Lung (tissue), 12 donors: ENCODE data around the gene ANKS1B. TPM values are rescaled to one million over a fixed set of nuclear protein-coding genes. Genes with fewer than 3 reads are reported as not detected.

Experiments
- ATAC-seq: fragments of 200-7000 bp; cut with Tn5 transposase; one replicate; pipeline ENCODE4 v1.9.1; 2020; ENCODE audit warnings: moderate number of reproducible peaks; ENCODE audit not compliant: insufficient read depth, low FRiP score
- DNase-seq, 3 donors: peaks; one replicate each; pipeline ENCODE4 v3.0.0-alpha.2; 2013 to 2017
- H3K27ac ChIP-seq, 2 donors: one replicate each; pipeline ENCODE4 v1.5.1; 2013; ENCODE audit warnings: mild to moderate bottlenecking in 2 of 2, moderate library complexity in 2 of 2, control low read depth in 1 of 2, inconsistent platforms in 1 of 2, low read depth in 1 of 2, low read length in 1 of 2
- H3K27me3 ChIP-seq, 3 donors: one replicate each; pipeline ENCODE4 v1.5.1; 2013; ENCODE audit warnings: low read length in 2 of 3; ENCODE audit not compliant: control insufficient read depth in 3 of 3, insufficient read depth in 3 of 3
- H3K36me3 ChIP-seq, 4 donors: one replicate each; pipeline ENCODE4 v1.5.1; 2013; ENCODE audit warnings: low read length in 4 of 4, mild to moderate bottlenecking in 1 of 4, moderate library complexity in 1 of 4; ENCODE audit not compliant: control insufficient read depth in 4 of 4, insufficient read depth in 4 of 4
- H3K4me1 ChIP-seq, 5 donors: one replicate each; pipeline ENCODE4 v1.5.1; 2013; ENCODE audit warnings: low read length in 5 of 5, mild to moderate bottlenecking in 2 of 5, moderate library complexity in 1 of 5; ENCODE audit not compliant: control insufficient read depth in 5 of 5, insufficient read depth in 5 of 5
- H3K4me3 ChIP-seq: one replicate; pipeline ENCODE4 v1.5.1; 2013; ENCODE audit warnings: mild to moderate bottlenecking, control low read depth, moderate library complexity
- H3K9ac ChIP-seq, 2 donors: one replicate each; pipeline ENCODE4 v1.5.1; 2013; ENCODE audit warnings: low read length in 2 of 2, control low read depth in 1 of 2; ENCODE audit not compliant: insufficient read depth in 1 of 2
- H3K9me3 ChIP-seq, 4 donors: one replicate each; pipeline ENCODE4 v1.5.1; 2013; ENCODE audit warnings: low read length in 3 of 4, mild to moderate bottlenecking in 1 of 4, moderate library complexity in 1 of 4; ENCODE audit not compliant: control insufficient read depth in 4 of 4, insufficient read depth in 3 of 4
- WGBS, 2 donors: extraction: QIAGEN DNeasy Blood & Tissue Kit; methylation state at CpG; one replicate each; pipeline ENCODE4 v1.1.7; 2013; 5-methylcytosine and 5-hydroxymethylcytosine counted together
- polyA plus RNA-seq, 2 donors: library from polyadenylated mRNA; stranded (reverse); fragments of 200-250 nt; gene quantifications; one replicate each; pipeline ENCODE4 v1.2.1, GENCODE V29; 2013
- total RNA-seq, 2 donors: library from RNA; depleted of rRNA in 1 of 2; stranded (reverse); fragments of >200 nt in 1 of 2; gene quantifications; one replicate each; pipeline ENCODE4 v1.2.1, GENCODE V29; 2014 to 2021
- TF ChIP-seq, protein P1 (sequence below): IDR thresholded peaks from 2 replicates; pipeline ENCODE4 v1.5.1; 2012; ENCODE audit warnings: mild to moderate bottlenecking; ENCODE audit errors: control extremely low read depth, extremely low read depth
- donor health status: control.
- donor health status: control.
- donor health status: Bipolar disorder and iron deficiency.
- donor health status: healthy.
- donor health status: DM: yes; HTN: yes; CAD: no.

Gene ANKS1B
- total and polyA plus RNA-seq, 4 donors: 0.32 to 10.3 (median 3.7) TPM

DNA sequence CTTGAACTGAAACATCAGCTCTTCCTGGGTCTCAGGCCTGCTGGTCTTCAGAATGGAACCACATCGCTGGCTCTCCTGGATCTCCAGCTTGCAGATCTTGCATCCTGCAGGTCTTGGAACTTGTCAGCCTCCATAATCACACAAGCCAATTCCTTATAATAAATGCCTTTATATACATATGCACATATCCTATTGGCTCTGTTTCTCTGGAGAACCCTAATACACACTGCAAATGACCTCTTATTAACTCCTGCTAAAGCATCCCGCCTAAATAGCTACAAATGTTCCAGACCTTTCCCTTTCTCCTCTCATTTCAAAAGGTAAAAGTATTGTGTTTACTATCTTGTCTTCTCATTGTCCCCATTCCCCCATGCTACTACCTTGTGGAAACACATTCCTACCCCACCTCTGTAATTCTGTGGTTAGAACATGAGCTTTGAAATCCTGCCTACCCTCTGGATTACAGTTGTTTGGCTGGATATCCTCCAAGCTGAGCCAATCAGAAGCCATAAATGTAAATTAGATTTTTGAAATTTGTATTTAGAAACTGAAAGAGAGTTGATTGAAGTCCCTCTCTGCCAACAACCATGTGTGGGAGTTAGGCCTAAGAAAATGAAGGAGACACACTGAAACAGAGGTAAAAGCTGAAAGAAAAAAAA, 58.1 kb downstream of the ANKS1B start:
- no peak for DNase-seq
- Histone ChIP-seq H3K9ac (no peak overlapping the region), H3K27me3 (no peaks in the 10 kb centered on the region), H3K4me3 (no peak overlapping the region), H3K4me1 (no peaks in the 10 kb centered on the region), H3K9me3 (no peaks in the 10 kb centered on the region), H3K27ac (no peak overlapping the region), H3K36me3 (no peaks in the 10 kb centered on the region)
- TF ChIP-seq, protein P1, sequence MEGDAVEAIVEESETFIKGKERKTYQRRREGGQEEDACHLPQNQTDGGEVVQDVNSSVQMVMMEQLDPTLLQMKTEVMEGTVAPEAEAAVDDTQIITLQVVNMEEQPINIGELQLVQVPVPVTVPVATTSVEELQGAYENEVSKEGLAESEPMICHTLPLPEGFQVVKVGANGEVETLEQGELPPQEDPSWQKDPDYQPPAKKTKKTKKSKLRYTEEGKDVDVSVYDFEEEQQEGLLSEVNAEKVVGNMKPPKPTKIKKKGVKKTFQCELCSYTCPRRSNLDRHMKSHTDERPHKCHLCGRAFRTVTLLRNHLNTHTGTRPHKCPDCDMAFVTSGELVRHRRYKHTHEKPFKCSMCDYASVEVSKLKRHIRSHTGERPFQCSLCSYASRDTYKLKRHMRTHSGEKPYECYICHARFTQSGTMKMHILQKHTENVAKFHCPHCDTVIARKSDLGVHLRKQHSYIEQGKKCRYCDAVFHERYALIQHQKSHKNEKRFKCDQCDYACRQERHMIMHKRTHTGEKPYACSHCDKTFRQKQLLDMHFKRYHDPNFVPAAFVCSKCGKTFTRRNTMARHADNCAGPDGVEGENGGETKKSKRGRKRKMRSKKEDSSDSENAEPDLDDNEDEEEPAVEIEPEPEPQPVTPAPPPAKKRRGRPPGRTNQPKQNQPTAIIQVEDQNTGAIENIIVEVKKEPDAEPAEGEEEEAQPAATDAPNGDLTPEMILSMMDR: no peak
- 87 to 98% methylated on average over 2 of the region's 2 CpGs for WGBS, 2 donors
- ATAC-seq: no peak

DNA sequence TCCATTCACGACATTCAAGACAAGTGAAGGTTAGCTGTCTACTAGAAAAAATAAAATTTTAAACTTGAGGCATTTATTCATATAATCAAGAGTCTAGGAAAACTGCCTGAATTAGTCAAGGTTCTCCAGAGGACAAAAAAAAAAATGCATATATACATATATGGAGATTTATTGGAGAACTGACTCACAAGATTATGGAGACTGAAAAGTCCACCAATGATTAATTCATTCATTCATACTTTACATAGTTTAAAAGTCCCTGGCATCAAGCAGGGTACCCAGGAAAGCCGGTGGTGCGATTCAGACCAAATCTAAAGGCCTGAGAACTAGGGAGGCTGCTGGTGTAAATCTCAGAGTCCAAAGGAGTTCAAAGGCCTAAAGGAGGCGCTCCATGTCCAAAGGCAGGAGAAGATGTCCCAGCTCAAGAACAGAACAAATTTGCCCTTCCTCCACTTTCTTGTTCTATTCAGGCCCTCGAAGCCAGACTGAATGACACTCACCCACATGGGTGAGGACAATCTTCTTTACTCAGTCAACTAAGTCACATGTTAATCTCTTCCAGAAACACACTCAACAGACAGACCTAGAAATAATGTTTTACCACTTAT, 64.3 kb downstream of the ANKS1B start:
- DNase-seq: no peak

GRCh38 chr12:99917711-99918402, 66.9 kb downstream of the ANKS1B start:
- H3K27ac ChIP-seq: no peak overlapping the region
- ATAC-seq: no peak

More for the DNA sequence above, 64.3 kb downstream of the ANKS1B start:
- no peak for ATAC-seq
- Histone ChIP-seq H3K27ac (no peak overlapping the region), H3K4me3 (no peak overlapping the region), H3K27me3 (no peaks in the 10 kb centered on the region), H3K9me3 (no peaks in the 10 kb centered on the region), H3K9ac (no peak overlapping the region), H3K4me1 (no peaks in the 10 kb centered on the region), H3K36me3 (no peaks in the 10 kb centered on the region)
- TF ChIP-seq, protein P1: no peak
- WGBS, 2 donors: 88 to 89% methylated on average over 5 of the region's 5 CpGs

More at GRCh38 chr12:99917711-99918402, 66.9 kb downstream of the ANKS1B start:
- TF ChIP-seq, protein P1: no peak
- no peaks in the 10 kb centered on the region for H3K36me3 ChIP-seq
- H3K4me3 ChIP-seq: no peak overlapping the region
- H3K4me1 ChIP-seq: no peaks in the 10 kb centered on the region
- WGBS, 2 donors: 85 to 86% methylated on average over 5 of the region's 5 CpGs
- H3K9ac ChIP-seq: no peak overlapping the region
- H3K27me3 ChIP-seq: no peaks in the 10 kb centered on the region
- no peaks in the 10 kb centered on the region for H3K9me3 ChIP-seq
- DNase-seq: no peak
